ENCODE measurements around the gene TMEM40. TPM values are rescaled to one million over a fixed set of nuclear protein-coding genes. Genes with fewer than 3 reads are reported as not detected.

TMEM40 gene
- total RNA-seq, 1 donor from 2014 or later, result 7.8 TPM

- Mint-ChIP-seq H3K27ac (no peak overlapping the region), H3K36me3 (no peaks in the 10 kb centered on the region), H3K4me3 (no peak overlapping the region), H3K9me3 (peaks cover 4% of the 10 kb centered on the region), H3K27me3 (ENCODE audit: low read depth) (no peaks in the 10 kb centered on the region), H3K4me1 (peaks cover 5% of the 10 kb centered on the region)
- no peak for DNase-seq (ENCODE audit: low spot score in 2 of 2, unreplicated experiment in 2 of 2)
- TF ChIP-seq, protein P1, sequence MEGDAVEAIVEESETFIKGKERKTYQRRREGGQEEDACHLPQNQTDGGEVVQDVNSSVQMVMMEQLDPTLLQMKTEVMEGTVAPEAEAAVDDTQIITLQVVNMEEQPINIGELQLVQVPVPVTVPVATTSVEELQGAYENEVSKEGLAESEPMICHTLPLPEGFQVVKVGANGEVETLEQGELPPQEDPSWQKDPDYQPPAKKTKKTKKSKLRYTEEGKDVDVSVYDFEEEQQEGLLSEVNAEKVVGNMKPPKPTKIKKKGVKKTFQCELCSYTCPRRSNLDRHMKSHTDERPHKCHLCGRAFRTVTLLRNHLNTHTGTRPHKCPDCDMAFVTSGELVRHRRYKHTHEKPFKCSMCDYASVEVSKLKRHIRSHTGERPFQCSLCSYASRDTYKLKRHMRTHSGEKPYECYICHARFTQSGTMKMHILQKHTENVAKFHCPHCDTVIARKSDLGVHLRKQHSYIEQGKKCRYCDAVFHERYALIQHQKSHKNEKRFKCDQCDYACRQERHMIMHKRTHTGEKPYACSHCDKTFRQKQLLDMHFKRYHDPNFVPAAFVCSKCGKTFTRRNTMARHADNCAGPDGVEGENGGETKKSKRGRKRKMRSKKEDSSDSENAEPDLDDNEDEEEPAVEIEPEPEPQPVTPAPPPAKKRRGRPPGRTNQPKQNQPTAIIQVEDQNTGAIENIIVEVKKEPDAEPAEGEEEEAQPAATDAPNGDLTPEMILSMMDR (IDR thresholded peaks at IDR 0.05; ENCODE audit: unreplicated experiment), result no peak
Measured at GRCh38 chr3:12710062-12710461, 49.0 kb downstream of the TMEM40 start.

- H3K36me3 Mint-ChIP-seq, result no peaks in the 10 kb centered on the region
- H3K9me3 Mint-ChIP-seq, result peaks cover 4% of the 10 kb centered on the region
- H3K27ac Mint-ChIP-seq, result no peak overlapping the region
- TF ChIP-seq, protein P1 (IDR thresholded peaks at IDR 0.05; ENCODE audit: unreplicated experiment), result no peak
- H3K27me3 Mint-ChIP-seq (ENCODE audit: low read depth), result no peaks in the 10 kb centered on the region
- no peak for DNase-seq (ENCODE audit: low spot score in 2 of 2, unreplicated experiment in 2 of 2)
- no peak overlapping the region for H3K4me3 Mint-ChIP-seq
- peaks cover 5% of the 10 kb centered on the region for H3K4me1 Mint-ChIP-seq
Measured at GRCh38 chr3:12709334-12709733, 49.7 kb downstream of the TMEM40 start.

- Mint-ChIP-seq H3K36me3 (no peaks in the 10 kb centered on the region), H3K4me3 (no peak overlapping the region), H3K9me3 (peaks cover 4% of the 10 kb centered on the region), H3K4me1 (peaks cover 5% of the 10 kb centered on the region), H3K27me3 (ENCODE audit: low read depth) (no peaks in the 10 kb centered on the region), H3K27ac (peak overlapping the region; percentile 3)
- peak in 1 of 2 experiments; percentile 41 for DNase-seq (ENCODE audit: low spot score in 2 of 2, unreplicated experiment in 2 of 2)
- TF ChIP-seq, protein P1 (IDR thresholded peaks at IDR 0.05; ENCODE audit: unreplicated experiment), result no peak
Measured at GRCh38 chr3:12708584-12709192, 50.4 kb downstream of the TMEM40 start.

DNA sequence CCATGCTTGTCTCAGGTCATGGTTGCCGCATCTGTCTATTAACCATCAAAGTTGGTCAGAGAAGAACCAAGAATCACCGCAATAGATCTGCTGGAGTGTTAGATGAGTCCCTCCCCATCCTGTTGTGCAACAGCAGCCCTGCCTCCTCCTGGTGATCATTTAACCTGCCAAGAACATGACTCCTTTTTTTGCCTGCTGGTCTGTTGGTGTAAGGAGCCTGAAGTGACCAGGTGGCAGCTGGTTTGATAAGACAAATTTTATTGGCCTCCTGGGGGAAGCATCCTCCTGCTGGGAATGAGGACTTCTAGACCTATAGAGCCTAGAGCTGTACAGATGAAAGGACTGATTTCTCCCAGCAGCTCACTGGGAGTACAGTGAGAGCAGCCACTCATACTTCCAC, 51.6 kb downstream of the TMEM40 start:
- DNase-seq (ENCODE audit: low spot score in 2 of 2, unreplicated experiment in 2 of 2), result no peak
- Mint-ChIP-seq H3K27me3 (ENCODE audit: low read depth) (no peaks in the 10 kb centered on the region), H3K36me3 (no peaks in the 10 kb centered on the region), H3K9me3 (peaks cover 2% of the 10 kb centered on the region), H3K4me1 (peaks cover 5% of the 10 kb centered on the region), H3K27ac (no peak overlapping the region), H3K4me3 (no peak overlapping the region)
- TF ChIP-seq, protein P1 (IDR thresholded peaks at IDR 0.05; ENCODE audit: unreplicated experiment), result no peak

GRCh38 chr3:12706504-12707253, 52.4 kb downstream of the TMEM40 start:
- Mint-ChIP-seq H3K27me3 (ENCODE audit: low read depth) (no peaks in the 10 kb centered on the region), H3K4me1 (peaks cover 5% of the 10 kb centered on the region), H3K9me3 (no peaks in the 10 kb centered on the region), H3K4me3 (no peak overlapping the region), H3K27ac (no peak overlapping the region), H3K36me3 (no peaks in the 10 kb centered on the region)
- TF ChIP-seq, protein P1 (IDR thresholded peaks at IDR 0.05; ENCODE audit: unreplicated experiment), result no peak
- DNase-seq (ENCODE audit: low spot score in 2 of 2, unreplicated experiment in 2 of 2), result no peak

Data from mesothelial cell of epicardium (in vitro differentiated cells).